Stomach (tissue), 9 donors: ENCODE data around the gene EMCN. TPM values are rescaled to one million over a fixed set of nuclear protein-coding genes. Genes with fewer than 3 reads are reported as not detected.

Experiments used
- DNase-seq, 2 donors: peaks; one replicate each; pipeline versions ENCODE4 v3.0.0 to v3.0.0-alpha.2; 2013 to 2019
- H3K27ac ChIP-seq, 5 donors: fragments of 200-600 bp in 4 of 5; sonication (generic) in 4 of 5; one replicate each; pipeline ENCODE4 v1.5.1; 2013 to 2019; ENCODE audit warnings: mild to moderate bottlenecking in 1 of 5, moderate library complexity in 1 of 5
- H3K27me3 ChIP-seq, 3 donors: fragments of 200-600 bp; sonication (generic); one replicate each; pipeline ENCODE4 v1.5.1; 2017 to 2019; ENCODE audit warnings: mixed run types in 1 of 3
- H3K36me3 ChIP-seq, 4 donors: fragments of 200-600 bp; sonication (generic); 1 replicate in 3 of 4; 2 replicates in 1 of 4; pipeline ENCODE4 v1.5.1; 2016 to 2019
- H3K4me1 ChIP-seq, 4 donors: fragments of 200-600 bp; sonication (generic); one replicate each; pipeline ENCODE4 v1.5.1; 2016 to 2019
- H3K4me3 ChIP-seq, 4 donors: fragments of 200-600 bp; sonication (generic) in 3 of 4; one replicate each; pipeline ENCODE4 v1.5.1; 2016 to 2019; ENCODE audit warnings: mild to moderate bottlenecking in 1 of 4
- H3K9me3 ChIP-seq, 4 donors: fragments of 200-600 bp; sonication (generic); one replicate each; pipeline ENCODE4 v1.5.1; 2016 to 2019
- EP300 ChIP-seq: sonication (generic); formaldehyde crosslinking; IDR thresholded peaks from one replicate; pipeline ENCODE4 v1.6.1; 2017; ENCODE audit warnings: antibody characterized with exemption
- POLR2A ChIP-seq, 4 donors: fragments of 450-650 bp; IDR thresholded peaks; one replicate each; pipeline ENCODE4 v1.6.1; 2016; ENCODE audit warnings: antibody characterized with exemption in 4 of 4, control low read depth in 2 of 4, mild to moderate bottlenecking in 1 of 4, moderate library complexity in 1 of 4
- POLR2AphosphoS5 ChIP-seq, 3 donors: sonication (generic); formaldehyde crosslinking; IDR thresholded peaks; one replicate each; pipeline ENCODE4 v1.6.1; 2016; ENCODE audit warnings: antibody characterized with exemption in 3 of 3
- WGBS, 5 donors: extraction: QIAGEN DNeasy Blood & Tissue Kit in 3 of 5; methylation state at CpG; one replicate each; pipeline versions ENCODE4 v1.1.5 to v1.1.7; 2013 to 2018; 5-methylcytosine and 5-hydroxymethylcytosine counted together
- intact Hi-C: fragments of 100-400 bp; cut with DNase I; formaldehyde crosslinking; loops from one replicate; pipeline ENCODE4 v1.15.1; 2023; ENCODE audit warnings: low total_unique reads
- polyA plus RNA-seq, 3 donors: library from polyadenylated mRNA; stranded (reverse); fragments of 200-250 nt; gene quantifications; one replicate each; pipeline ENCODE4 v1.2.3, GENCODE V29; 2013
- total RNA-seq, 5 donors: library from RNA; depleted of rRNA; stranded (reverse); fragments of >200 nt; gene quantifications; one replicate each; pipeline versions ENCODE4 v1.1.0 to v1.2.3, GENCODE V29; 2014 to 2016
- TF ChIP-seq, protein P1 (sequence below), 7 experiments: fragments of 450-650 bp in 4 of 7; fragments of 200-600 bp in 3 of 7; sonication (generic) in 3 of 7; IDR thresholded peaks; one replicate each; pipeline ENCODE4 v1.5.1; 2016 to 2019; ENCODE audit warnings: antibody characterized with exemption in 7 of 7, control low read depth in 2 of 7, mild to moderate bottlenecking in 1 of 7
- donor health status: healthy with polysubstance abuse.
- donor health status: Bipolar disorder and iron deficiency.
- donor health status: healthy.

The EMCN gene
- total and polyA plus RNA-seq, 8 donors = 0.29 to 16.2 (median 3.2) TPM; not detected in 2

DNA sequence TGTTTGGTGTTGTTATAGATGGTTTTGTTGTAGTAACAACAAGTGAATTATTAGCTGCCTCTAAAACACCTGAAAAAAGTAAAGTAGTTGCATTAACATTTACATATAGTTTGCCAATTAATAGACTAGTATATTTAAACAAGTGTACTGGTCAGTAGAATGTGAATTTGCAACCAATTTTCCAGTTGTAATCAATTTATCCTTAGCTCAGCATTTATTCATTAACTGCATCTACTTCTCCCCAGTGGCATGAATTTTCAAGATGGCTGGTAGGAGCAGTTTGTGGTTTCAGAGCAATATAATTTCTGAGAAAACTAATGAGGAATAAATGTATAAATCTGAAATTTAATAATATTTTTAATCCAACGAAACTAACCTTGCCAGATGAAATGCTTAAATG lies 37.9 kb downstream of the EMCN start:
- no peak for DNase-seq
- Histone ChIP-seq H3K9me3 (no peaks in the 10 kb centered on the region), H3K27me3 (no peaks in the 10 kb centered on the region), H3K4me3 (no peak overlapping the region), H3K36me3 (no peaks in the 10 kb centered on the region), H3K4me1 (no peaks in the 10 kb centered on the region), H3K27ac (no peak overlapping the region)
- 10 to 92% (median 55%) methylated on average over 1 of the region's 1 CpG for WGBS, 5 donors
- TF ChIP-seq, protein P1, sequence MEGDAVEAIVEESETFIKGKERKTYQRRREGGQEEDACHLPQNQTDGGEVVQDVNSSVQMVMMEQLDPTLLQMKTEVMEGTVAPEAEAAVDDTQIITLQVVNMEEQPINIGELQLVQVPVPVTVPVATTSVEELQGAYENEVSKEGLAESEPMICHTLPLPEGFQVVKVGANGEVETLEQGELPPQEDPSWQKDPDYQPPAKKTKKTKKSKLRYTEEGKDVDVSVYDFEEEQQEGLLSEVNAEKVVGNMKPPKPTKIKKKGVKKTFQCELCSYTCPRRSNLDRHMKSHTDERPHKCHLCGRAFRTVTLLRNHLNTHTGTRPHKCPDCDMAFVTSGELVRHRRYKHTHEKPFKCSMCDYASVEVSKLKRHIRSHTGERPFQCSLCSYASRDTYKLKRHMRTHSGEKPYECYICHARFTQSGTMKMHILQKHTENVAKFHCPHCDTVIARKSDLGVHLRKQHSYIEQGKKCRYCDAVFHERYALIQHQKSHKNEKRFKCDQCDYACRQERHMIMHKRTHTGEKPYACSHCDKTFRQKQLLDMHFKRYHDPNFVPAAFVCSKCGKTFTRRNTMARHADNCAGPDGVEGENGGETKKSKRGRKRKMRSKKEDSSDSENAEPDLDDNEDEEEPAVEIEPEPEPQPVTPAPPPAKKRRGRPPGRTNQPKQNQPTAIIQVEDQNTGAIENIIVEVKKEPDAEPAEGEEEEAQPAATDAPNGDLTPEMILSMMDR (IDR thresholded peaks at IDR 0.05) = no peak
- TF ChIP-seq POLR2A (IDR thresholded peaks at IDR 0.05) (no peak), POLR2AphosphoS5 (IDR thresholded peaks at IDR 0.05) (no peak), EP300 (no peak)
- intact Hi-C loops = no loop called here

DNA sequence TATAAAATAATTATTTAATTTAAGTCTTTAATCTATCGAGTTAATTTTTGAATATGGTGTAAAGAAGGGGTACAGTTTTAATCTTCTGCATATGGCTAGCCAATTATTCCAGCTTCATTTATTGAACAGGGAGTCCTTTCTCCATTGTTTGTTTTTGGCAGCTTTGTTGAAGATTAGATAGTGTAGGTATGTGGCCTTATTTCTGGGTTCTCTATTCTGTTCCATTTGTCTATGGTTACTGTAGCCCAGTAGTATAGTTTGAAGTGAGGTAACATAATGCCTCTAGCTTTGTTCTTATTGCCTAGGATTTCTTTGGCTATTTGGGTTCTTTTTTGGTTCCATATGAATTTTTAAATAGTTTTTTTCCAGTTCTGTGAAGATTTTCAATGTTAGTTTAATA lies 48.3 kb downstream of the EMCN start:
- H3K4me1 ChIP-seq = no peaks in the 10 kb centered on the region
- DNase-seq = no peak
- no peaks in the 10 kb centered on the region for H3K9me3 ChIP-seq
- no peaks in the 10 kb centered on the region for H3K36me3 ChIP-seq
- intact Hi-C loops = no loop called here
- TF ChIP-seq POLR2A (IDR thresholded peaks at IDR 0.05) (no peak), POLR2AphosphoS5 (IDR thresholded peaks at IDR 0.05) (no peak), EP300 (no peak)
- TF ChIP-seq, protein P1 (IDR thresholded peaks at IDR 0.05) = no peak
- WGBS, 5 donors = 32 to 57% (median 46%) methylated on average over 1 of the region's 1 CpG; no CpG with 5 or more reads in 1 of the 5 donors
- H3K4me3 ChIP-seq = no peak overlapping the region
- H3K27me3 ChIP-seq = no peaks in the 10 kb centered on the region
- H3K27ac ChIP-seq = no peak overlapping the region

DNA sequence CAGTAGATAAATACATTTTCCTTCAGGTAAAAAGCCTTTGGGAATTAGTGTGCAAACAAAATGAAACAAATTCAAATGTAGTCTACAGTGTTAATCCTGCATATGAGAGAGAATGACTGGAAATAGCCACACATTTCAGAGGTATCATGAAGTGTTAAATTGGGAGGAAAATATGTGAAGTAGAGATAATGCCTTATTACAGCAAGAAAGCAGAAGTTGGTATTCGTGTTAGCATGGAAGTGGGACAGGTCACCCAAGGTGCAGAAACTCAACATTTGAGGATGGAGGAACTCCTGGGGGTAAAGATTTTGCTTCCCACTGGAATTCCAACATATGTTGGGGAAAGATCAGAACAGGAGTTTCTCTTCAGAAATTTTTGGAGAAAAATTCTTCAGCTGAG lies 51.3 kb downstream of the EMCN start:
- TF ChIP-seq POLR2AphosphoS5 (IDR thresholded peaks at IDR 0.05) (no peak), POLR2A (IDR thresholded peaks at IDR 0.05) (no peak), EP300 (no peak)
- TF ChIP-seq, protein P1 (IDR thresholded peaks at IDR 0.05) = no peak
- DNase-seq = no peak
- no peak overlapping the region for H3K4me3 ChIP-seq
- intact Hi-C loops = no loop called here
- no peaks in the 10 kb centered on the region for H3K9me3 ChIP-seq
- H3K4me1 ChIP-seq = no peaks in the 10 kb centered on the region
- 74 to 88% (median 76%) methylated on average over 1 of the region's 1 CpG for WGBS, 5 donors
- no peaks in the 10 kb centered on the region for H3K36me3 ChIP-seq
- no peak overlapping the region for H3K27ac ChIP-seq
- H3K27me3 ChIP-seq = no peaks in the 10 kb centered on the region

DNA sequence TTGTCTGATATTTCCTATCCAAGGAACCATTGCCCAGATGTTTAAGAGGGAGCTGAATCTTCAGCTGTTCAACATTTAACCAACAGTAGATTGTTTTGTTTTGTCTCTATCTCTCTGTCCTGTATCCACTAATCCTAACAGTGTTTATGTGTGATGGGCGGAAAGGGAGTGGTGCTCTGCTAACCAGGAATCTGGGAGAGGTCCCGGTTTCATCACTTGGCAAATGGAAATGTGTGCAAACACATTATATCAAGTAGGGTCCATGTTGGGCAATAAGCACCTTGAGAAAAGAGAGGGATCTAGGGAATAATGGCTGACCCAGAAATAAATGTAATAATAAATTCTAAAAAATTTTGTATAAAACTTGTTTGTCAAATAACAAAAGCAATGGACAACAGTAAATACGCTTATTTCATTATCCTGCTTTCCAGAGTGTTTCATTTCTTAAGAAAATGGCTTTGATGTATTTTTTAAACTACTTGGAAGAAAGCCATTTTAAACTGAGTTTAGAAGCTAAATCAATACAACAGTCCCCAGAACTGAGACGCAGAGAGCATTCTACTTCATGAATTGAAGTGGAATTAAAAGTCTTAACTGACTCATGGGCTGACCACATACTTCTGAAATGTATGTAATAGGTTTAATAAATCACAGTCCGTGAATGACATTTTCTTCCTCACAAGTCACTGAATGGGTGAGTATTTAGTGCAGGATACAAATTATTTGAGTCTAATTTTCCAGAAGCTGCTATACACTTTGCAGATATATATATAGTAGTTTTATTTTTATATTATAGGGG lies 55.8 kb downstream of the EMCN start:
- 77 to 84% (median 79%) methylated on average over 5 of the region's 5 CpGs for WGBS, 5 donors
- Histone ChIP-seq H3K36me3 (no peaks in the 10 kb centered on the region), H3K9me3 (no peaks in the 10 kb centered on the region), H3K4me3 (no peak overlapping the region), H3K27me3 (no peaks in the 10 kb centered on the region), H3K27ac (no peak overlapping the region), H3K4me1 (no peaks in the 10 kb centered on the region)
- intact Hi-C loops = no loop called here
- no peak for DNase-seq
- TF ChIP-seq, protein P1 (IDR thresholded peaks at IDR 0.05) = no peak
- TF ChIP-seq EP300 (no peak), POLR2A (IDR thresholded peaks at IDR 0.05) (no peak), POLR2AphosphoS5 (IDR thresholded peaks at IDR 0.05) (no peak)
